HEK293 (cell line): ENCODE measurements around the gene NR1H2.
A peak's percentile ranks its signal among the peaks of the same experiment; 100 is the strongest.

Experiments used
- BCL11B ChIP-seq: fragments of 450-650 bp; formaldehyde crosslinking; IDR thresholded peaks from 2 replicates; pipeline ENCODE4 v1.5.1; 2016; ENCODE audit warnings: low read depth, missing biosample characterization, missing genetic modification characterization
- EGR2 ChIP-seq: fragments of 450-650 bp; formaldehyde crosslinking; IDR thresholded peaks from 2 replicates; pipeline ENCODE4 v1.5.1; 2016; ENCODE audit warnings: low read depth, missing biosample characterization, missing genetic modification characterization
- GLIS1 ChIP-seq: fragments of 450-650 bp; formaldehyde crosslinking; IDR thresholded peaks from 2 replicates; pipeline ENCODE4 v1.5.1; 2016; ENCODE audit warnings: missing biosample characterization, missing genetic modification characterization
- GLIS2 ChIP-seq: fragments of 450-650 bp; formaldehyde crosslinking; IDR thresholded peaks from 2 replicates; pipeline ENCODE4 v1.5.1; 2016; ENCODE audit warnings: missing biosample characterization, missing genetic modification characterization
- MEIS1 ChIP-seq: sonication (generic); formaldehyde crosslinking; IDR thresholded peaks from 2 replicates; pipeline ENCODE4 v1.8.1; 2022; ENCODE audit warnings: missing genetic modification reagents, mild to moderate bottlenecking, borderline replicate concordance
- SCRT1 ChIP-seq: fragments of 450-650 bp; formaldehyde crosslinking; IDR thresholded peaks from 2 replicates; pipeline ENCODE4 v1.5.1; 2016; ENCODE audit warnings: missing biosample characterization, missing genetic modification characterization, borderline replicate concordance
- TCF7L2 ChIP-seq: IDR thresholded peaks from 2 replicates; pipeline ENCODE4 v1.6.1; 2011; ENCODE audit warnings: low read depth, mild to moderate bottlenecking, inconsistent platforms, low read length, moderate library complexity, borderline replicate concordance
- YY1 ChIP-seq: fragments of 450-650 bp; formaldehyde crosslinking; IDR thresholded peaks from 2 replicates; pipeline ENCODE4 v1.5.1; 2018; ENCODE audit warnings: missing biosample characterization, missing genetic modification characterization
- ZBTB20 ChIP-seq: fragments of 450-650 bp; formaldehyde crosslinking; IDR thresholded peaks from 2 replicates; pipeline ENCODE4 v1.5.1; 2016; ENCODE audit warnings: missing biosample characterization, missing genetic modification characterization
- ZBTB21 ChIP-seq: fragments of 450-650 bp; formaldehyde crosslinking; IDR thresholded peaks from 2 replicates; pipeline ENCODE4 v1.5.1; 2017; ENCODE audit warnings: missing biosample characterization, missing genetic modification characterization
- ZBTB48 ChIP-seq: fragments of 450-650 bp; formaldehyde crosslinking; IDR thresholded peaks from 2 replicates; pipeline ENCODE4 v1.5.1; 2016; ENCODE audit warnings: missing biosample characterization, missing genetic modification characterization
- ZBTB8A ChIP-seq: fragments of 450-650 bp; formaldehyde crosslinking; IDR thresholded peaks from 2 replicates; pipeline ENCODE4 v1.5.1; 2016; ENCODE audit warnings: missing biosample characterization, missing genetic modification characterization
- ZFP37 ChIP-seq: fragments of 450-650 bp; formaldehyde crosslinking; IDR thresholded peaks from 2 replicates; pipeline ENCODE4 v1.5.1; 2016; ENCODE audit warnings: missing biosample characterization, missing genetic modification characterization
- ZNF10 ChIP-seq: fragments of 450-650 bp; formaldehyde crosslinking; IDR thresholded peaks from 2 replicates; pipeline ENCODE4 v1.5.1; 2017; ENCODE audit warnings: missing biosample characterization, missing genetic modification characterization
- ZNF155 ChIP-seq: fragments of 450-650 bp; formaldehyde crosslinking; IDR thresholded peaks from 2 replicates; pipeline ENCODE4 v1.5.1; 2016; ENCODE audit warnings: missing biosample characterization, missing genetic modification characterization
- ZNF174 ChIP-seq: fragments of 450-650 bp; formaldehyde crosslinking; IDR thresholded peaks from 2 replicates; pipeline ENCODE4 v1.5.0; 2017; ENCODE audit warnings: missing biosample characterization, mild to moderate bottlenecking, missing genetic modification characterization
- ZNF23 ChIP-seq: fragments of 450-650 bp; formaldehyde crosslinking; IDR thresholded peaks from 2 replicates; pipeline ENCODE4 v1.5.1; 2016; ENCODE audit warnings: missing biosample characterization, missing genetic modification characterization, borderline replicate concordance
- ZNF239 ChIP-seq: fragments of 450-650 bp; formaldehyde crosslinking; IDR thresholded peaks from 2 replicates; pipeline ENCODE4 v1.5.1; 2016; ENCODE audit warnings: missing biosample characterization, missing genetic modification characterization
- ZNF266 ChIP-seq: fragments of 450-650 bp; formaldehyde crosslinking; IDR thresholded peaks from 2 replicates; pipeline ENCODE4 v1.5.1; 2016; ENCODE audit warnings: missing biosample characterization, missing genetic modification characterization, low read depth
- ZNF354C ChIP-seq: fragments of 450-650 bp; formaldehyde crosslinking; IDR thresholded peaks from 2 replicates; pipeline ENCODE4 v1.5.1; 2016; ENCODE audit warnings: missing biosample characterization, missing genetic modification characterization, low read depth, borderline replicate concordance
- ZNF394 ChIP-seq: fragments of 450-650 bp; formaldehyde crosslinking; IDR thresholded peaks from 2 replicates; pipeline ENCODE4 v1.5.1; 2016; ENCODE audit warnings: missing biosample characterization, missing genetic modification characterization, mild to moderate bottlenecking, moderate library complexity, borderline replicate concordance
- ZNF473 ChIP-seq: fragments of 450-650 bp; formaldehyde crosslinking; IDR thresholded peaks from 2 replicates; pipeline ENCODE4 v1.5.1; 2017; ENCODE audit warnings: missing biosample characterization, missing genetic modification characterization
- ZNF549 ChIP-seq: fragments of 450-650 bp; IDR thresholded peaks from 2 replicates; pipeline ENCODE4 v1.5.1; 2018; ENCODE audit warnings: missing biosample characterization, missing genetic modification characterization, mild to moderate bottlenecking, inconsistent platforms, moderate library complexity
- ZNF621 ChIP-seq: fragments of 450-650 bp; formaldehyde crosslinking; IDR thresholded peaks from 2 replicates; pipeline ENCODE4 v1.5.1; 2017; ENCODE audit warnings: missing biosample characterization, missing genetic modification characterization
- ZNF76 ChIP-seq: fragments of 450-650 bp; formaldehyde crosslinking; IDR thresholded peaks from 2 replicates; pipeline ENCODE4; 2016; ENCODE audit warnings: low read depth, missing biosample characterization, missing genetic modification characterization, borderline replicate concordance
- ZSCAN23 ChIP-seq: fragments of 450-650 bp; formaldehyde crosslinking; IDR thresholded peaks from 2 replicates; pipeline ENCODE4 v1.5.1; 2016; ENCODE audit warnings: missing biosample characterization, missing genetic modification characterization
- ZXDB ChIP-seq: fragments of 450-650 bp; formaldehyde crosslinking; IDR thresholded peaks from 2 replicates; pipeline ENCODE4 v1.5.1; 2016; ENCODE audit warnings: missing biosample characterization, missing genetic modification characterization
- TF ChIP-seq, protein P1 (sequence below): fragments of 450-650 bp; formaldehyde crosslinking; conservative IDR thresholded peaks from 2 replicates; pipeline ENCODE4 v1.5.1; 2016; ENCODE audit warnings: low read depth, missing biosample characterization, missing genetic modification characterization
- TF ChIP-seq, protein P2 (sequence below): fragments of 450-650 bp; formaldehyde crosslinking; IDR thresholded peaks from 2 replicates; pipeline ENCODE4 v1.5.1; 2016; ENCODE audit warnings: missing biosample characterization, missing genetic modification characterization, low read depth
- TF ChIP-seq, protein P3 (sequence below): fragments of 450-650 bp; formaldehyde crosslinking; IDR thresholded peaks from 2 replicates; pipeline ENCODE4 v1.5.1; 2016; ENCODE audit warnings: missing biosample characterization, missing genetic modification characterization
- TF ChIP-seq, protein P4 (sequence below): sonication (generic); formaldehyde crosslinking; IDR thresholded peaks from 2 replicates; pipeline ENCODE4 v1.8.1; 2022; ENCODE audit warnings: mild to moderate bottlenecking, moderate library complexity, missing genetic modification reagents

The NR1H2 gene

DNA sequence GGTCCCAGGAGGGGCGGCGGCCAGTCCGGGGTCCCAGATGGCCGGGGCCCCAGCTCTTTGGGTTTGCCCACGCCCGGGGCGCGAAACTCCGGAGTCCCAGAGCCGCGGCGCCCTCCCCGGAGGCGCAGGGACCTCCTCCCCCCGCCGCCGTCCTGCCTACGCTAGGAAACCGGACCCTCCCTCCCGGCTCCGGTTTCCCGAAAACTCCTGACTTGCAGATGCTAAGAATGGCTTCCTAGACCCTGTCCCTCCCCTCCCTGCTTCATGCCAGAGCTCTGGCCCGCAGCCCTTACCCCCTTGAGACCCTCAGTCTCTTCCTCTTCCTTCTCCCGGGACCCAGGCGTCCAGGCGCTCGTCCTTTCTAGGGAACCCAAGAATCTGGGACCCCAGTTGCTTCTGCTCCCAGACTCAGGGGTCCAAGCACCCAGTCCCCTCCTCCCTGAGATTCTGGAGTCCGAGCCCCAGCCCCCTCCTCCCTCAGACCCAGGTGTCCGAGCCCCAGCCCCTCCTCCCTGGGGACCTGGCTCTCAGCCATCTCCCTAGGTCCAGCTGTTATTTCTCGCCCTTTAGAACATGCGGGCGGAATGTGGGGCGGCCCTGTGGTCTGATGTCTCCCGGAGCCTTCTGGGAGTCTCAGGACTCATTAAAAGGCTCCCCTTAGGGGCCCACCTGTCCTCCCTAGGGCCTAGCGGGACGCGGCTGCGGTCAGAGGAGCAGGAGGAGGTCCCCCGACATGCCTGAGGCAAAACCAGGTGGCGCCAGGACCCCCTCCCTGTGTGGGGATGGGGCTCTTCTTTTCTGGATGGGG is 56.2 kb downstream of the NR1H2 start, which contains the start of gene MYBPC2 (continued):
- TF ChIP-seq YY1 (tag by site-specific recombination) (no peak), ZNF549 (tag by site-specific recombination) (no peak), ZBTB8A (tag by site-specific recombination) (0 out of 2 replicates have a peak, but pooled peaks have one; percentile 7), ZFP37 (no peak), ZNF155 (tag by site-specific recombination) (no peak), ZNF239 (tag by site-specific recombination) (no peak), ZNF76 (no peak), ZNF621 (tag by site-specific recombination) (no peak), TCF7L2 (no peak), GLIS1 (tag by site-specific recombination) (peak; percentile 83), ZBTB48 (tag by site-specific recombination) (no peak), ZXDB (tag by site-specific recombination) (no peak), ZNF10 (no peak), EGR2 (peak; percentile 68), GLIS2 (tag by site-specific recombination) (peak; percentile 50; the same call in 1 of the 2 replicates), BCL11B (tag by site-specific recombination) (no peak), ZNF354C (tag by site-specific recombination) (no peak), ZNF266 (tag by site-specific recombination) (no peak), ZBTB20 (tag by site-specific recombination) (peak; percentile 55), ZNF174 (no peak), MEIS1 (CRISPR knock-in tag) (no peak), ZNF473 (tag by site-specific recombination) (no peak), ZSCAN23 (tag by site-specific recombination) (no peak), ZNF394 (no peak), SCRT1 (tag by site-specific recombination) (no peak), ZNF23 (no peak), ZBTB21 (tag by site-specific recombination) (no peak)
- TF ChIP-seq, protein P1, sequence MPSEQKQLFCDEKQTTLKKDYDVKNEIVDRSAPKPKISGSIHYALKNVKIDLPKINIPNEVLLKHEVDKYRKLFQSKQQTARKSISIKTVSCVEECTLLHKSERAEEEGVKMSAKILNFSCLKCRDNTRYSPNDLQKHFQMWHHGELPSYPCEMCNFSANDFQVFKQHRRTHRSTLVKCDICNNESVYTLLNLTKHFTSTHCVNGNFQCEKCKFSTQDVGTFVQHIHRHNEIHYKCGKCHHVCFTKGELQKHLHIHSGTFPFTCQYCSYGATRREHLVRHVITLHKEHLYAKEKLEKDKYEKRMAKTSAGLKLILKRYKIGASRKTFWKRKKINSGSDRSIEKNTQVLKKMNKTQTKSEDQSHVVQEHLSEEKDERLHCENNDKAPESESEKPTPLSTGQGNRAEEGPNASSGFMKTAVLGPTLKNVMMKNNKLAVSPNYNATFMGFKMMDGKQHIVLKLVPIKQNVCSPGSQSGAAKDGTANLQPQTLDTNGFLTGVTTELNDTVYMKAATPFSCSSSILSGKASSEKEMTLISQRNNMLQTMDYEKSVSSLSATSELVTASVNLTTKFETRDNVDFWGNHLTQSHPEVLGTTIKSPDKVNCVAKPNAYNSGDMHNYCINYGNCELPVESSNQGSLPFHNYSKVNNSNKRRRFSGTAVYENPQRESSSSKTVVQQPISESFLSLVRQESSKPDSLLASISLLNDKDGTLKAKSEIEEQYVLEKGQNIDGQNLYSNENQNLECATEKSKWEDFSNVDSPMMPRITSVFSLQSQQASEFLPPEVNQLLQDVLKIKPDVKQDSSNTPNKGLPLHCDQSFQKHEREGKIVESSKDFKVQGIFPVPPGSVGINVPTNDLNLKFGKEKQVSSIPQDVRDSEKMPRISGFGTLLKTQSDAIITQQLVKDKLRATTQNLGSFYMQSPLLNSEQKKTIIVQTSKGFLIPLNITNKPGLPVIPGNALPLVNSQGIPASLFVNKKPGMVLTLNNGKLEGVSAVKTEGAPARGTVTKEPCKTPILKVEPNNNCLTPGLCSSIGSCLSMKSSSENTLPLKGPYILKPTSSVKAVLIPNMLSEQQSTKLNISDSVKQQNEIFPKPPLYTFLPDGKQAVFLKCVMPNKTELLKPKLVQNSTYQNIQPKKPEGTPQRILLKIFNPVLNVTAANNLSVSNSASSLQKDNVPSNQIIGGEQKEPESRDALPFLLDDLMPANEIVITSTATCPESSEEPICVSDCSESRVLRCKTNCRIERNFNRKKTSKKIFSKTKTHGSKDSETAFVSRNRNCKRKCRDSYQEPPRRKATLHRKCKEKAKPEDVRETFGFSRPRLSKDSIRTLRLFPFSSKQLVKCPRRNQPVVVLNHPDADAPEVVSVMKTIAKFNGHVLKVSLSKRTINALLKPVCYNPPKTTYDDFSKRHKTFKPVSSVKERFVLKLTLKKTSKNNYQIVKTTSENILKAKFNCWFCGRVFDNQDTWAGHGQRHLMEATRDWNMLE: no peak
- TF ChIP-seq, protein P2, sequence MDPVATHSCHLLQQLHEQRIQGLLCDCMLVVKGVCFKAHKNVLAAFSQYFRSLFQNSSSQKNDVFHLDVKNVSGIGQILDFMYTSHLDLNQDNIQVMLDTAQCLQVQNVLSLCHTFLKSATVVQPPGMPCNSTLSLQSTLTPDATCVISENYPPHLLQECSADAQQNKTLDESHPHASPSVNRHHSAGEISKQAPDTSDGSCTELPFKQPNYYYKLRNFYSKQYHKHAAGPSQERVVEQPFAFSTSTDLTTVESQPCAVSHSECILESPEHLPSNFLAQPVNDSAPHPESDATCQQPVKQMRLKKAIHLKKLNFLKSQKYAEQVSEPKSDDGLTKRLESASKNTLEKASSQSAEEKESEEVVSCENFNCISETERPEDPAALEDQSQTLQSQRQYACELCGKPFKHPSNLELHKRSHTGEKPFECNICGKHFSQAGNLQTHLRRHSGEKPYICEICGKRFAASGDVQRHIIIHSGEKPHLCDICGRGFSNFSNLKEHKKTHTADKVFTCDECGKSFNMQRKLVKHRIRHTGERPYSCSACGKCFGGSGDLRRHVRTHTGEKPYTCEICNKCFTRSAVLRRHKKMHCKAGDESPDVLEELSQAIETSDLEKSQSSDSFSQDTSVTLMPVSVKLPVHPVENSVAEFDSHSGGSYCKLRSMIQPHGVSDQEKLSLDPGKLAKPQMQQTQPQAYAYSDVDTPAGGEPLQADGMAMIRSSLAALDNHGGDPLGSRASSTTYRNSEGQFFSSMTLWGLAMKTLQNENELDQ (tag by site-specific recombination): no peak
- TF ChIP-seq, protein P3, sequence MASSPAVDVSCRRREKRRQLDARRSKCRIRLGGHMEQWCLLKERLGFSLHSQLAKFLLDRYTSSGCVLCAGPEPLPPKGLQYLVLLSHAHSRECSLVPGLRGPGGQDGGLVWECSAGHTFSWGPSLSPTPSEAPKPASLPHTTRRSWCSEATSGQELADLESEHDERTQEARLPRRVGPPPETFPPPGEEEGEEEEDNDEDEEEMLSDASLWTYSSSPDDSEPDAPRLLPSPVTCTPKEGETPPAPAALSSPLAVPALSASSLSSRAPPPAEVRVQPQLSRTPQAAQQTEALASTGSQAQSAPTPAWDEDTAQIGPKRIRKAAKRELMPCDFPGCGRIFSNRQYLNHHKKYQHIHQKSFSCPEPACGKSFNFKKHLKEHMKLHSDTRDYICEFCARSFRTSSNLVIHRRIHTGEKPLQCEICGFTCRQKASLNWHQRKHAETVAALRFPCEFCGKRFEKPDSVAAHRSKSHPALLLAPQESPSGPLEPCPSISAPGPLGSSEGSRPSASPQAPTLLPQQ (tag by site-specific recombination): peak; percentile 73; the same call in 1 of the 2 replicates
- TF ChIP-seq, protein P4, sequence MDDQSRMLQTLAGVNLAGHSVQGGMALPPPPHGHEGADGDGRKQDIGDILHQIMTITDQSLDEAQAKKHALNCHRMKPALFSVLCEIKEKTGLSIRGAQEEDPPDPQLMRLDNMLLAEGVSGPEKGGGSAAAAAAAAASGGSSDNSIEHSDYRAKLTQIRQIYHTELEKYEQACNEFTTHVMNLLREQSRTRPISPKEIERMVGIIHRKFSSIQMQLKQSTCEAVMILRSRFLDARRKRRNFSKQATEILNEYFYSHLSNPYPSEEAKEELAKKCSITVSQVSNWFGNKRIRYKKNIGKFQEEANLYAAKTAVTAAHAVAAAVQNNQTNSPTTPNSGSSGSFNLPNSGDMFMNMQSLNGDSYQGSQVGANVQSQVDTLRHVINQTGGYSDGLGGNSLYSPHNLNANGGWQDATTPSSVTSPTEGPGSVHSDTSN: no peak
